Neuronal stem cell (in vitro differentiated cells): ENCODE results near the gene WDR13.

Source experiments
- DNase-seq: peaks from one replicate; pipeline ENCODE4 v3.0.0-alpha.2; 2013; ENCODE audit warnings: low spot score
- H2AFZ ChIP-seq: one replicate; pipeline ENCODE4 v1.6.1; 2013; ENCODE audit warnings: mild to moderate bottlenecking, low read length, inconsistent platforms
- H2AK5ac ChIP-seq: 2 replicates; pipeline ENCODE4 v1.6.1; 2013; ENCODE audit warnings: low read depth, mild to moderate bottlenecking, inconsistent platforms, low read length, moderate library complexity, mixed read lengths
- H2BK120ac ChIP-seq: 2 replicates; pipeline ENCODE4 v1.6.1; 2013; ENCODE audit warnings: low read depth, mild to moderate bottlenecking, inconsistent platforms, low read length, moderate library complexity, mixed read lengths
- H2BK12ac ChIP-seq: one replicate; pipeline ENCODE4 v1.6.1; 2013; ENCODE audit warnings: low read length, inconsistent platforms
- H2BK15ac ChIP-seq: 2 replicates; pipeline ENCODE4 v1.6.1; 2013; ENCODE audit warnings: mild to moderate bottlenecking, low read length, inconsistent platforms, mixed read lengths
- H2BK5ac ChIP-seq: one replicate; pipeline ENCODE4 v1.6.1; 2013; ENCODE audit warnings: inconsistent platforms, mild to moderate bottlenecking, low read length, moderate library complexity
- H3K14ac ChIP-seq: one replicate; pipeline ENCODE4 v1.6.1; 2013; ENCODE audit warnings: low read length, inconsistent platforms
- H3K18ac ChIP-seq: 2 replicates; pipeline ENCODE4 v1.6.1; 2013; ENCODE audit warnings: low read length, inconsistent platforms
- H3K23ac ChIP-seq: 2 replicates; pipeline ENCODE4 v1.6.1; 2013; ENCODE audit warnings: low read depth, mild to moderate bottlenecking, mixed read lengths, low read length, inconsistent platforms; ENCODE audit not compliant: poor library complexity
- H3K27ac ChIP-seq: replicated peaks from 3 replicates; pipeline ENCODE4 v1.5.1; 2013; ENCODE audit warnings: low read length, inconsistent platforms
- H3K27me3 ChIP-seq, 3 experiments: 2 replicates each; pipeline ENCODE4 v1.6.1; 2013; ENCODE audit warnings: low read length in 3 of 3, mild to moderate bottlenecking in 2 of 3, inconsistent platforms in 1 of 3, low read depth in 1 of 3, mixed read lengths in 1 of 3, moderate library complexity in 1 of 3; ENCODE audit not compliant: control insufficient read depth in 3 of 3, insufficient read depth in 3 of 3
- H3K36me3 ChIP-seq, 2 donors: replicated peaks in 1 of 2; 2 replicates each; pipeline ENCODE4 v1.6.1; 2013; ENCODE audit warnings: low read length in 2 of 2; ENCODE audit not compliant: control insufficient read depth in 2 of 2, insufficient read depth in 2 of 2
- H3K4ac ChIP-seq: 2 replicates; pipeline ENCODE4 v1.6.1; 2013; ENCODE audit warnings: inconsistent platforms, mild to moderate bottlenecking, low read length, moderate library complexity
- H3K4me1 ChIP-seq, 2 donors: 1 replicate in 1 of 2; 2 replicates in 1 of 2; pipeline ENCODE4 v1.6.1; 2013; ENCODE audit warnings: low read length in 2 of 2, low read depth in 1 of 2; ENCODE audit not compliant: control insufficient read depth in 2 of 2, insufficient read depth in 1 of 2
- H3K4me2 ChIP-seq: one replicate; pipeline ENCODE4 v1.6.1; 2013; ENCODE audit warnings: mild to moderate bottlenecking, low read length, inconsistent platforms; ENCODE audit not compliant: insufficient read depth, poor library complexity, severe bottlenecking
- H3K4me3 ChIP-seq, 2 donors: 2 replicates each; pipeline ENCODE4 v1.5.1; 2013; ENCODE audit warnings: low read length in 2 of 2, mild to moderate bottlenecking in 2 of 2, inconsistent platforms in 1 of 2, moderate library complexity in 1 of 2
- H3K79me1 ChIP-seq: one replicate; pipeline ENCODE4 v1.6.1; 2013; ENCODE audit warnings: low read depth, mild to moderate bottlenecking, inconsistent platforms, low read length, moderate library complexity
- H3K9ac ChIP-seq: one replicate; pipeline ENCODE4 v1.6.1; 2013; ENCODE audit warnings: mild to moderate bottlenecking, low read depth, low read length, inconsistent platforms; ENCODE audit not compliant: poor library complexity
- H3K9me3 ChIP-seq, 2 donors: replicated peaks in 1 of 2; 2 replicates each; pipeline versions ENCODE3 to v1.6.1; 2013; ENCODE audit warnings: low read length in 2 of 2, mild to moderate bottlenecking in 2 of 2, inconsistent platforms in 1 of 2, low read depth in 1 of 2, mixed read lengths in 1 of 2, moderate library complexity in 1 of 2; ENCODE audit not compliant: control insufficient read depth in 2 of 2, insufficient read depth in 1 of 2
- H4K8ac ChIP-seq: one replicate; pipeline ENCODE4 v1.6.1; 2013; ENCODE audit warnings: low read depth, mild to moderate bottlenecking, inconsistent platforms, low read length, moderate library complexity
- H4K91ac ChIP-seq: one replicate; pipeline ENCODE4 v1.6.1; 2013; ENCODE audit warnings: low read length, low read depth, mild to moderate bottlenecking, inconsistent platforms; ENCODE audit not compliant: poor library complexity
- WGBS, 2 donors: extraction: QIAGEN DNeasy Blood & Tissue Kit; methylation state at CpG; one replicate each; pipeline ENCODE4 v1.1.7; 2013; ENCODE audit warnings: missing lambda C conversion rate in 2 of 2, mixed read lengths in 1 of 2; ENCODE audit not compliant: insufficient read length in 2 of 2, insufficient replicate concordance in 1 of 2; ENCODE audit errors: extremely low coverage in 2 of 2; 5-methylcytosine and 5-hydroxymethylcytosine counted together

The WDR13 gene

DNA sequence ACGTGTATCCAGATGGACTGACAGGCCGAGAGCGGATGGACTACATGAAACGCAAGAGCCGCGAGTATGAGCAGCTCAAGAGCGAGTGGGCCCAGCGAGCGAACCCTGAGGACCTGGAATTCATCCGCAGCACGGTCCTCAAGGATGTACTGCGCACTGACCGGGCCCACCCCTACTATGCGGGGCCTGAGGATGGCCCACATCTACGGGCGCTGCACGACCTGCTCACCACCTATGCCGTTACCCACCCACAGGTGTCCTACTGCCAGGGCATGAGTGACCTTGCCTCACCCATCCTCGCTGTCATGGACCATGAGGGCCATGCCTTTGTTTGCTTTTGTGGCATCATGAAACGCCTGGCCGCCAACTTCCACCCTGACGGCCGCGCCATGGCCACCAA is 37.7 kb upstream of the WDR13 start:
- H3K79me1 ChIP-seq: no peaks in the 10 kb centered on the region
- H4K91ac ChIP-seq: no peak overlapping the region
- no peak overlapping the region for H3K4me3 ChIP-seq
- H3K18ac ChIP-seq: no peak overlapping the region
- H2AFZ ChIP-seq: no peak overlapping the region
- no peak overlapping the region for H3K14ac ChIP-seq
- no peak overlapping the region for H3K27ac ChIP-seq
- H3K9me3 ChIP-seq: no peaks in the 10 kb centered on the region
- no peak overlapping the region for H2AK5ac ChIP-seq
- no peak overlapping the region for H2BK15ac ChIP-seq
- no peak overlapping the region for H3K23ac ChIP-seq
- WGBS, 2 donors: no CpG with 5 or more reads among the region's 24 CpGs
- H3K9ac ChIP-seq: no peak overlapping the region
- no peak overlapping the region for H4K8ac ChIP-seq
- no peaks in the 10 kb centered on the region for H3K4me1 ChIP-seq
- DNase-seq: no peak
- no peak overlapping the region for H3K4ac ChIP-seq
- no peak overlapping the region for H2BK120ac ChIP-seq
- H2BK12ac ChIP-seq: no peak overlapping the region
- peaks cover 16 to 29% of the 10 kb centered on the region in 2 donors for H3K36me3 ChIP-seq
- no peak overlapping the region for H3K4me2 ChIP-seq
- H2BK5ac ChIP-seq: no peak overlapping the region
- no peaks in the 10 kb centered on the region for H3K27me3 ChIP-seq

DNA sequence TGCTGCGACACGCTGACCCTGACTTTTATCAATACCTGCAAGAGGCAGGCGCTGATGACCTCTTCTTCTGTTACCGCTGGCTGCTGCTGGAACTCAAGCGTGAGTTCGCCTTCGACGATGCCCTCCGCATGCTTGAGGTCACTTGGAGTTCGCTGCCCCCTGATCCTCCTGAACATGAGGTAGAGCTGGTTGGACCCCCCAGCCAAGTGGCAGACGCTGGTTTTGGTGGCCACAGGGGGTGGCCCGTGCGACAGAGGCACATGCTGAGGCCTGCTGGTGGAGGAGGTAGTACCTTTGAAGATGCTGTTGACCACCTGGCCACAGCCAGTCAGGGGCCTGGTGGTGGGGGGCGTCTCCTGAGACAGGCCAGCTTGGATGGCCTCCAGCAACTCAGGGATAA is 37.2 kb upstream of the WDR13 start:
- peaks cover 16 to 29% of the 10 kb centered on the region in 2 donors for H3K36me3 ChIP-seq
- H3K18ac ChIP-seq: no peak overlapping the region
- H2BK12ac ChIP-seq: no peak overlapping the region
- H4K91ac ChIP-seq: no peak overlapping the region
- no peak overlapping the region for H2BK15ac ChIP-seq
- H4K8ac ChIP-seq: no peak overlapping the region
- H2BK5ac ChIP-seq: no peak overlapping the region
- no peaks in the 10 kb centered on the region for H3K9me3 ChIP-seq
- no peak overlapping the region for H3K4me3 ChIP-seq
- no peak overlapping the region for H3K9ac ChIP-seq
- no peak overlapping the region for H3K4ac ChIP-seq
- H3K14ac ChIP-seq: no peak overlapping the region
- no peak overlapping the region for H3K27ac ChIP-seq
- H2AK5ac ChIP-seq: no peak overlapping the region
- no CpG with 5 or more reads among the region's 14 CpGs for WGBS, 2 donors
- H3K4me2 ChIP-seq: no peak overlapping the region
- no peaks in the 10 kb centered on the region for H3K27me3 ChIP-seq
- H2BK120ac ChIP-seq: no peak overlapping the region
- no peak overlapping the region for H3K23ac ChIP-seq
- no peaks in the 10 kb centered on the region for H3K79me1 ChIP-seq
- H3K4me1 ChIP-seq: no peaks in the 10 kb centered on the region
- H2AFZ ChIP-seq: no peak overlapping the region
- no peak for DNase-seq

DNA sequence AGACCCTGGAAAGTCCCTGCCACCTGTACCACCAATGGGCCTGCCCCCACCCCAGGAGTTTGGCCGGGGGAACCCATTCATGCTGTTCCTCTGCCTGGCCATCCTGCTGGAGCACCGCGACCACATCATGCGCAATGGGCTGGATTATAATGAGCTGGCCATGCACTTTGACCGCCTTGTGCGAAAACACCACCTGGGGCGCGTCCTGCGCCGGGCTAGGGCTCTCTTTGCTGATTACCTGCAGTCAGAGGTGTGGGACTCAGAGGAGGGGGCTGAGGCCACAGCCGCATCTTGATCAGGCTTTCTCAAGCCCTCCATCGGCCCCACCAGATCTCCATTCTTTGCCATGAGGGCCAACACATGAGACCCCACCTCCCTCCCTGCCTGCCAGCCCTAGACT is 36.6 kb upstream of the WDR13 start:
- no CpG with 5 or more reads among the region's 12 CpGs for WGBS, 2 donors
- Histone ChIP-seq H2AK5ac (no peak overlapping the region), H3K14ac (no peak overlapping the region)

GRCh38 chrX:48569958-48570357 is 27.3 kb upstream of the WDR13 start:
- no peak overlapping the region for H4K8ac ChIP-seq
- H3K27ac ChIP-seq: no peak overlapping the region
- H2BK5ac ChIP-seq: no peak overlapping the region
- peaks cover 0 to 3% of the 10 kb centered on the region in 2 donors for H3K4me1 ChIP-seq
- H3K36me3 ChIP-seq: peaks cover under 1 to 1% of the 10 kb centered on the region in 2 donors
- no peak overlapping the region for H3K23ac ChIP-seq
- DNase-seq: no peak
- no peak overlapping the region for H3K9ac ChIP-seq
- H3K27me3 ChIP-seq: no peaks in the 10 kb centered on the region
- H3K4me2 ChIP-seq: no peak overlapping the region
- H4K91ac ChIP-seq: no peak overlapping the region
- H2BK120ac ChIP-seq: no peak overlapping the region
- no peak overlapping the region for H3K4ac ChIP-seq
- no CpG with 5 or more reads among the region's 1 CpG for WGBS, 2 donors
- no peaks in the 10 kb centered on the region for H3K79me1 ChIP-seq
- no peak overlapping the region for H3K14ac ChIP-seq
- no peak overlapping the region for H2BK12ac ChIP-seq
- no peak overlapping the region for H3K4me3 ChIP-seq
- H3K18ac ChIP-seq: no peak overlapping the region
- H2AK5ac ChIP-seq: no peak overlapping the region
- H2AFZ ChIP-seq: no peak overlapping the region
- no peak overlapping the region for H2BK15ac ChIP-seq
- no peaks in the 10 kb centered on the region for H3K9me3 ChIP-seq

More for the DNA sequence above, 36.6 kb upstream of the WDR13 start:
- no peak overlapping the region for H3K23ac ChIP-seq
- H2AFZ ChIP-seq: no peak overlapping the region
- H2BK12ac ChIP-seq: no peak overlapping the region
- no peak overlapping the region for H2BK120ac ChIP-seq
- H2BK15ac ChIP-seq: no peak overlapping the region
- no peak overlapping the region for H4K91ac ChIP-seq
- no peak overlapping the region for H3K4me3 ChIP-seq
- no peak overlapping the region for H3K4me2 ChIP-seq
- no peak overlapping the region for H3K9ac ChIP-seq
- peaks cover 16 to 29% of the 10 kb centered on the region in 2 donors for H3K36me3 ChIP-seq
- no peak for DNase-seq
- H3K27ac ChIP-seq: no peak overlapping the region
- H3K27me3 ChIP-seq: no peaks in the 10 kb centered on the region
- no peak overlapping the region for H4K8ac ChIP-seq
- no peaks in the 10 kb centered on the region for H3K4me1 ChIP-seq
- H3K9me3 ChIP-seq: no peaks in the 10 kb centered on the region
- H3K79me1 ChIP-seq: no peaks in the 10 kb centered on the region
- H3K4ac ChIP-seq: no peak overlapping the region
- H3K18ac ChIP-seq: no peak overlapping the region
- no peak overlapping the region for H2BK5ac ChIP-seq
